Activated CD8-positive, alpha-beta T cell treated with anti-CD3 and anti-CD28 coated beads for 36 hours (primary cell): Measurements from ENCODE around the gene AMOTL1. TPM values are rescaled to one million over a fixed set of nuclear protein-coding genes. Genes with fewer than 3 reads are reported as not detected.

Experiments
- ATAC-seq: fragments of 200-7000 bp; cut with Tn5 transposase; one replicate; pipeline ENCODE4 v1.10.0; 2021; ENCODE audit warnings: mild to moderate bottlenecking, moderate library complexity
- CTCF ChIA-PET: fragments of 350-600 bp; sonication (Branson Sonifier 250); formaldehyde crosslinking; loops from one replicate; lab custom pipeline; 2021; ENCODE audit warnings: antibody characterized with exemption; lab: Charles Lee
- POLR2A ChIA-PET: fragments of 350-600 bp; sonication (Branson Sonifier 250); formaldehyde crosslinking; loops from one replicate; lab custom pipeline; 2021; ENCODE audit warnings: antibody characterized with exemption; lab: Charles Lee
- DNase-seq: peaks from one replicate; pipeline ENCODE4 v3.0.0-alpha.2; 2020
- H3K27ac Mint-ChIP-seq: one replicate; pipeline ENCODE4 v1.8.0; 2021; ENCODE audit warnings: mild to moderate bottlenecking, mixed read lengths
- H3K27me3 Mint-ChIP-seq: one replicate; pipeline ENCODE4 v1.8.0; 2021; ENCODE audit warnings: mixed read lengths
- H3K36me3 Mint-ChIP-seq: one replicate; pipeline ENCODE4 v1.8.0; 2021; ENCODE audit warnings: low read depth, mixed read lengths
- H3K4me1 Mint-ChIP-seq: one replicate; pipeline ENCODE4 v1.8.0; 2021; ENCODE audit warnings: low read depth, mixed read lengths
- H3K4me3 Mint-ChIP-seq: one replicate; pipeline ENCODE4 v1.8.0; 2021; ENCODE audit warnings: mild to moderate bottlenecking, moderate library complexity, mixed read lengths
- H3K9me3 Mint-ChIP-seq: one replicate; pipeline ENCODE4 v1.8.0; 2021; ENCODE audit warnings: mixed read lengths
- intact Hi-C: fragments of 100-400 bp; cut with micrococcal nuclease; formaldehyde crosslinking; loops from one replicate; pipeline ENCODE4 v1.10.0; 2022
- total RNA-seq, 2 experiments: library from RNA; stranded (reverse); gene quantifications; one replicate each; pipeline ENCODE4 v1.2.3, GENCODE V29; 2021
- TF ChIP-seq, protein P1 (sequence below): fragments of 200-600 bp; IDR thresholded peaks from one replicate; pipeline ENCODE4 v1.8.0; 2022; ENCODE audit warnings: antibody characterized with exemption, mild to moderate bottlenecking

Gene AMOTL1
- total RNA-seq, 2 experiments from 2014 or later, result 1.5 to 1.7 TPM

- DNase-seq (no peak), ATAC-seq (no peak)
- Mint-ChIP-seq H3K36me3 (no peaks in the 10 kb centered on the region), H3K4me3 (no peak overlapping the region), H3K27me3 (no peaks in the 10 kb centered on the region), H3K4me1 (no peaks in the 10 kb centered on the region), H3K9me3 (no peaks in the 10 kb centered on the region), H3K27ac (no peak overlapping the region)
- TF ChIP-seq, protein P1, sequence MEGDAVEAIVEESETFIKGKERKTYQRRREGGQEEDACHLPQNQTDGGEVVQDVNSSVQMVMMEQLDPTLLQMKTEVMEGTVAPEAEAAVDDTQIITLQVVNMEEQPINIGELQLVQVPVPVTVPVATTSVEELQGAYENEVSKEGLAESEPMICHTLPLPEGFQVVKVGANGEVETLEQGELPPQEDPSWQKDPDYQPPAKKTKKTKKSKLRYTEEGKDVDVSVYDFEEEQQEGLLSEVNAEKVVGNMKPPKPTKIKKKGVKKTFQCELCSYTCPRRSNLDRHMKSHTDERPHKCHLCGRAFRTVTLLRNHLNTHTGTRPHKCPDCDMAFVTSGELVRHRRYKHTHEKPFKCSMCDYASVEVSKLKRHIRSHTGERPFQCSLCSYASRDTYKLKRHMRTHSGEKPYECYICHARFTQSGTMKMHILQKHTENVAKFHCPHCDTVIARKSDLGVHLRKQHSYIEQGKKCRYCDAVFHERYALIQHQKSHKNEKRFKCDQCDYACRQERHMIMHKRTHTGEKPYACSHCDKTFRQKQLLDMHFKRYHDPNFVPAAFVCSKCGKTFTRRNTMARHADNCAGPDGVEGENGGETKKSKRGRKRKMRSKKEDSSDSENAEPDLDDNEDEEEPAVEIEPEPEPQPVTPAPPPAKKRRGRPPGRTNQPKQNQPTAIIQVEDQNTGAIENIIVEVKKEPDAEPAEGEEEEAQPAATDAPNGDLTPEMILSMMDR, result no peak
- CTCF ChIA-PET, result no interaction called here
- intact Hi-C loops, result no loop called here
- POLR2A ChIA-PET, result no interaction called here
Measured at GRCh38 chr11:94853836-94854235, 85.7 kb downstream of the AMOTL1 start.

DNA sequence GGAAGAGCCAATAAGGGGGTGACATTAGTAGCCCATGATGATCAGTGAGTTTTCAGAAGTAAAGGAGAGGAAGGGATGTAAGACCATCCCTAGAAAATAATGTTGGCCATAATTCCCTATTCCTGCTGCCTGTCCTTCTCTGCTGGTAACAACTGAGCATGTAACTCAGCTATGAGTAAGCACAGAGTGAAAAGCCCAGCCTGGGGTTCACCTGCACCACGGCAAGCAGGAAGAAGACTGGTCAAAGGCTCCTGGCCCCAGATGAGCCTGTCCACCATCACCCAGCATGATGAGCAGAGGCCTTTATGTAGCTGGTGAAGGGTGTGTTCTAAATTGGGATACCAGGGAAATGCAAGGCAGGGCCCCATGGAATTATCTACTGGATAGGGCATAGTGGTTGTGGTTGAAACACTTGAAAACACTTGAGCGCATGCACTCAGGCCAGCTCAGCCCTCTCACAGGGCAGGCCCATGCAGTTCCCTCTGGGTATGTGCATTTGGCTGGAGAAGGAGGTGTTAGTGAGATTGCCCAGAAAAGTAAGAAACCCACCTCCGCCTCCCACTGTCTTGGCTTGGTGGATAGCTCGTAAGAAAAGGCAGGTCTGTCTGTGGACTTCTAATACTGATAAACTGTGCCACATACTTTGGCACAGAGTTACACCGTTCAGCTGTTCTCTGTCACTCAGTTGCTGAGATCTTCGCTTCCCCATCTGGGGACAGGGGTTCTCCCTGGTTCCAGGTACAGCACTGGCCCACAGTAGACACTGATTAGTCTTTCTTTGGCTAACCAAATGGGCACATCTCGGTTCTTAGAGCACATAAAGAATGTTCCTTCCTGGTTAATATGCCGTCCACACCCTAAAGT, 86.8 kb downstream of the AMOTL1 start:
- POLR2A ChIA-PET, result no interaction called here
- ATAC-seq, result no peak
- DNase-seq, result no peak
- Mint-ChIP-seq H3K9me3 (no peaks in the 10 kb centered on the region), H3K27ac (no peak overlapping the region), H3K36me3 (no peaks in the 10 kb centered on the region), H3K4me1 (no peaks in the 10 kb centered on the region), H3K4me3 (no peak overlapping the region), H3K27me3 (no peaks in the 10 kb centered on the region)
- TF ChIP-seq, protein P1, result no peak
- CTCF ChIA-PET, result no interaction called here
- intact Hi-C loops, result no loop called here

DNA sequence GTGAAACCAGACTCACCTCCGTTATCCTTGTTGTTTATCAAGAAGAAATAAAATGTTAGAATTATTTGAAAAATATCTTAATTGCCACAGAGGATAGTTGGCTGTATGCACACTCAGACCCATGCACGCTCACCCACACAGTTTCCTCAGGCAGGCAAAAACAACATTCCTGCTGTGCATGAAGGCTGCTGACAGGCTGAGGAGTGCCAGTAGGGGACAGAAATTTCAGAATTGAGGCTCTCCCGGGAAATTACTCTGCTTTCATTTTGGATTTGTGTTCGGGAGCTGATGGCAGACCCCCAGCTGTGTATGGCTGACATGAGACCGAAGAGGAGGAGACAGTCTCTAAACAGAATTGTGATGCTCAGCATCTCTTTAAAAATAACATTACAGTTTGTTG, 87.5 kb downstream of the AMOTL1 start:
- H3K4me1 Mint-ChIP-seq, result no peaks in the 10 kb centered on the region
- ChIA-PET CTCF (no interaction called here), POLR2A (no interaction called here)
- no peaks in the 10 kb centered on the region for H3K36me3 Mint-ChIP-seq
- intact Hi-C loops, result no loop called here
- no peaks in the 10 kb centered on the region for H3K27me3 Mint-ChIP-seq
- no peak overlapping the region for H3K4me3 Mint-ChIP-seq
- H3K9me3 Mint-ChIP-seq, result no peaks in the 10 kb centered on the region
- DNase-seq (no peak), ATAC-seq (no peak)
- TF ChIP-seq, protein P1, result no peak
- H3K27ac Mint-ChIP-seq, result no peak overlapping the region

DNA sequence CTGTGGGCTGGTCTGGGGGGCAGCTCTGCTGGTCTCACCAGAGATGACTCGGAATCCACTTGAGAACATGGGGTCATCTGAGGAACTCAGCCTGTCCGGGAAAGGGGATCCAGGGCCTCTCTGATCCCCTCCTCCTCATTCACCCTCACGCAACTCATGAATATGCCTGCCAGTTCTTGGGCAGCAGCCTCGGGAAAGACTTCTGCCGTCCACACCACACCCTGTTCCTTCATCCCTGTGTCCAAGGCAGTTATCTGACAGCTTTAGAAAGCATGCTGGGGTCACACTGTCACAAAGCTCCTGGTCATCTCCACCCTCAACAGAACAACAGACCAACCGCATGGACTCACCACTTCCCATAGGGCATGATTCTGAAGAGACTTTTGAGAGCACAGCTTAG, 88.3 kb downstream of the AMOTL1 start:
- intact Hi-C loops, result no loop called here
- CTCF ChIA-PET, result interaction anchor here (0.8 kb wide), 1 partner anchor 9 kb away, joined by 3 read pairs; no protein-coding TSS in a partner anchor

DNA sequence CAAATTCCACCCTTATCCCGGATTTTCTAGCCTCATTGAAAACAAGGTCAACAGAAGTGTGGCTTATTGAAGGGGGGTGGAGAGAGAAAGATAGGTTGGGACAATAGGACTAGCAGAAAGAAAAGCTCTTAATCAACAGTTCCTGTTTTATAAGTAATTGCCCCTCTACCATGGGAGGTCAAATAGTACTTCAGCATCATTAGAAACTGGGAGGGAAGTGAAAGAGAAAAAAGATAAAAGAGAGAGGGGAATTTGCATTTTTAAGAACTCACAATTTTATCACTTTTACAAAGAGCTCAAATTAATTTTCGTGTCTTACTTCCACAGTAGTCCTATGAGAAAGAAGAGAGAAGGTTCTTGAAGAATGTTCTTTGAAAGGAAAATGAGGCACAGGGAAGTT, 89.2 kb downstream of the AMOTL1 start:
- no peak for ATAC-seq
- Mint-ChIP-seq H3K36me3 (no peaks in the 10 kb centered on the region), H3K27ac (no peak overlapping the region), H3K27me3 (no peaks in the 10 kb centered on the region), H3K4me1 (no peaks in the 10 kb centered on the region), H3K4me3 (no peak overlapping the region), H3K9me3 (no peaks in the 10 kb centered on the region)
- POLR2A ChIA-PET, result no interaction called here
- CTCF ChIA-PET, result no interaction called here
- intact Hi-C loops, result no loop called here
- DNase-seq, result no peak
- TF ChIP-seq, protein P1, result no peak

More for the DNA sequence above, 88.3 kb downstream of the AMOTL1 start:
- Mint-ChIP-seq H3K4me3 (no peak overlapping the region), H3K27me3 (no peaks in the 10 kb centered on the region), H3K27ac (no peak overlapping the region), H3K4me1 (no peaks in the 10 kb centered on the region), H3K36me3 (no peaks in the 10 kb centered on the region), H3K9me3 (no peaks in the 10 kb centered on the region)
- no peak for ATAC-seq
- POLR2A ChIA-PET, result no interaction called here
- DNase-seq, result no peak
- TF ChIP-seq, protein P1, result no peak
